HCT116 (cell line): Measurements from ENCODE around the gene NAV3. TPM values are rescaled to one million over a fixed set of nuclear protein-coding genes. Genes with fewer than 3 reads are reported as not detected.

ENCODE experiments used
- ATAC-seq: fragments of 200-7000 bp; cut with Tn5 transposase; 2 replicates; pipeline ENCODE4 v1.9.1; 2020; ENCODE audit warnings: mild to moderate bottlenecking, moderate library complexity
- BruUV-seq: library from RNA; stranded (reverse); fragments of 400-500 nt; replicated peaks from 2 replicates; lab custom pipeline; 2021; lab: Mats Ljungman, UMichigan
- CTCF ChIA-PET: fragments of 300-600 bp; sonication (Branson Sonifier 250); formaldehyde crosslinking; loops from one replicate; lab custom pipeline; 2021; ENCODE audit warnings: antibody characterized with exemption; lab: Charles Lee
- POLR2A ChIA-PET: fragments of 300-600, 350-600 bp; sonication (Branson Sonifier 250); formaldehyde crosslinking; loops from one replicate; lab custom pipeline; 2021; ENCODE audit warnings: antibody characterized with exemption; lab: Charles Lee
- RAD21 ChIA-PET, 2 experiments: fragments of 300-600 bp; sonication (Branson Sonifier 250); formaldehyde crosslinking; loops; one replicate each; lab custom pipeline; 2023; ENCODE audit warnings: low total read pairs in 2 of 2; ENCODE audit not compliant: uncharacterized antibody in 2 of 2, unreplicated experiment in 2 of 2, low non-redundant PET in 1 of 2; lab: Charles Lee
- DNase-seq: peaks from one replicate; pipeline ENCODE4 v3.0.0-alpha.2; 2010; ENCODE audit warnings: low read depth, low spot score
- H2AFZ ChIP-seq: fragments of 200-600 bp; shearing (Covaris generic), sonication (generic); 2 replicates; pipeline ENCODE4 v1.6.1; 2017; ENCODE audit warnings: low read depth, mixed run types, mixed read lengths, antibody characterized with exemption, low read length; ENCODE audit not compliant: poor library complexity, severe bottlenecking
- H3K27ac ChIP-seq: 2 replicates; pipeline ENCODE4 v1.5.1; 2012; ENCODE audit warnings: low read depth, low read length
- H3K27me3 ChIP-seq: fragments of 200-600 bp; sonication (generic); 2 replicates; pipeline ENCODE4 v1.6.1; 2016; ENCODE audit warnings: mixed run types, low read length, mixed read lengths; ENCODE audit not compliant: insufficient read depth
- H3K36me3 ChIP-seq, 2 experiments: fragments of 200-500 bp in 1 of 2; fragments of 200-600 bp in 1 of 2; sonication (Bioruptor generic) in 1 of 2; sonication (generic) in 1 of 2; 2 replicates each; pipeline versions ENCODE4 v1.5.1 to v1.6.1; 2014 to 2016; ENCODE audit warnings: low read length in 2 of 2, inconsistent platforms in 1 of 2, mixed read lengths in 1 of 2, mixed run types in 1 of 2; ENCODE audit not compliant: insufficient read depth in 2 of 2, control insufficient read depth in 1 of 2
- H3K4me1 ChIP-seq, 2 experiments: fragments of 200-600 bp in 1 of 2; sonication (generic) in 1 of 2; 2 replicates each; pipeline versions ENCODE4 v1.5.1 to v1.6.1; 2012 to 2017; ENCODE audit warnings: low read length in 2 of 2, inconsistent platforms in 1 of 2, mild to moderate bottlenecking in 1 of 2, mixed read lengths in 1 of 2, mixed run types in 1 of 2, moderate library complexity in 1 of 2; ENCODE audit not compliant: insufficient read depth in 2 of 2, control insufficient read depth in 1 of 2
- H3K4me2 ChIP-seq: fragments of 200-600 bp; sonication (generic); 2 replicates; pipeline ENCODE4 v1.6.1; 2017; ENCODE audit warnings: mixed run types, low read length, mixed read lengths
- H3K4me3 ChIP-seq, 2 experiments: fragments of 200-600 bp in 1 of 2; sonication (generic) in 1 of 2; replicated peaks in 1 of 2; 2 replicates each; pipeline ENCODE4 v1.5.1; 2011 to 2016; ENCODE audit warnings: low read length in 2 of 2, control low read depth in 1 of 2, low read depth in 1 of 2, mild to moderate bottlenecking in 1 of 2, mixed read lengths in 1 of 2, mixed run types in 1 of 2
- H3K79me2 ChIP-seq: fragments of 200-600 bp; sonication (generic); 2 replicates; pipeline ENCODE4 v1.6.1; 2017; ENCODE audit warnings: mild to moderate bottlenecking, mixed run types, low read length, moderate library complexity, mixed read lengths; ENCODE audit not compliant: insufficient read depth
- H3K9ac ChIP-seq: fragments of 200-600 bp; sonication (generic); 2 replicates; pipeline ENCODE4 v1.6.1; 2016; ENCODE audit warnings: low read length, mixed read lengths
- H3K9me2 ChIP-seq: fragments of 200-600 bp; sonication (generic), shearing (Covaris generic); 2 replicates; pipeline ENCODE4 v1.6.1; 2017; ENCODE audit warnings: mixed run types, mild to moderate bottlenecking, moderate library complexity; ENCODE audit not compliant: insufficient read depth
- H3K9me3 ChIP-seq, 2 experiments: fragments of 200-500 bp in 1 of 2; fragments of 200-600 bp in 1 of 2; sonication (Bioruptor generic) in 1 of 2; sonication (generic) in 1 of 2; 2 replicates each; pipeline ENCODE4 v1.6.1; 2014 to 2017; ENCODE audit warnings: low read length in 2 of 2, mixed read lengths in 2 of 2, inconsistent platforms in 1 of 2, low read depth in 1 of 2, mild to moderate bottlenecking in 1 of 2, mixed run types in 1 of 2, moderate library complexity in 1 of 2; ENCODE audit not compliant: control insufficient read depth in 1 of 2, insufficient read depth in 1 of 2
- H4K20me1 ChIP-seq: fragments of 200-600 bp; sonication (generic), shearing (Covaris generic); 2 replicates; pipeline ENCODE4 v1.6.1; 2017; ENCODE audit warnings: mixed run types, mild to moderate bottlenecking, moderate library complexity; ENCODE audit not compliant: insufficient read depth
- CBX3 ChIP-seq: IDR thresholded peaks from 2 replicates; pipeline ENCODE4 v1.6.1; 2012; ENCODE audit warnings: low read depth
- CEBPB ChIP-seq: IDR thresholded peaks from 2 replicates; pipeline ENCODE4 v1.6.1; 2012; ENCODE audit warnings: low read depth
- EGR1 ChIP-seq: IDR thresholded peaks from 2 replicates; pipeline ENCODE4 v1.6.1; 2012; ENCODE audit warnings: low read depth
- ELF1 ChIP-seq: IDR thresholded peaks from 2 replicates; pipeline ENCODE4 v1.6.1; 2012; ENCODE audit warnings: low read depth, borderline replicate concordance
- EZH2 ChIP-seq: fragments of 200-600 bp; sonication (generic); IDR thresholded peaks from 2 replicates; pipeline ENCODE4 v1.6.1; 2017; ENCODE audit warnings: antibody characterized with exemption, mixed run types
- FOSL1 ChIP-seq: IDR thresholded peaks from 2 replicates; pipeline ENCODE4 v1.6.1; 2012; ENCODE audit warnings: low read depth
- JUND ChIP-seq: IDR thresholded peaks from 2 replicates; pipeline ENCODE4 v1.6.1; 2012
- POLR2A ChIP-seq: IDR thresholded peaks from 2 replicates; pipeline ENCODE4 v1.7.0; 2011; ENCODE audit warnings: borderline replicate concordance; ENCODE audit not compliant: insufficient read depth, insufficient read length; ENCODE audit errors: extremely low read depth
- POLR2AphosphoS5 ChIP-seq: IDR thresholded peaks from 2 replicates; pipeline ENCODE4 v1.6.1; 2011; ENCODE audit warnings: mild to moderate bottlenecking, low read depth, low read length, moderate library complexity
- RAD21 ChIP-seq: IDR thresholded peaks from 2 replicates; pipeline ENCODE4 v1.6.1; 2012; ENCODE audit warnings: low read depth, mild to moderate bottlenecking
- SIN3A ChIP-seq: IDR thresholded peaks from 2 replicates; pipeline ENCODE4 v1.6.1; 2012; ENCODE audit warnings: low read depth
- SP1 ChIP-seq: IDR thresholded peaks from 2 replicates; pipeline ENCODE4 v1.6.1; 2012; ENCODE audit warnings: low read depth
- SRF ChIP-seq: IDR thresholded peaks from 2 replicates; pipeline ENCODE4 v1.6.1; 2012; ENCODE audit warnings: low read depth
- TCF7L2 ChIP-seq: IDR thresholded peaks from 2 replicates; pipeline ENCODE4 v1.7.0; 2011; ENCODE audit warnings: borderline replicate concordance, inconsistent platforms; ENCODE audit not compliant: insufficient read depth, insufficient read length; ENCODE audit errors: extremely low read depth
- YY1 ChIP-seq: IDR thresholded peaks from 2 replicates; pipeline ENCODE4 v1.6.1; 2011; ENCODE audit warnings: low read length, low read depth, moderate library complexity, mild to moderate bottlenecking; ENCODE audit not compliant: insufficient replicate concordance; ENCODE audit errors: extremely low read depth
- ZFX ChIP-seq: fragments of 450-650 bp; IDR thresholded peaks from 2 replicates; pipeline ENCODE4 v1.6.1; 2017
- ZNF274 ChIP-seq: fragments of 200-500 bp; sonication (Bioruptor generic); IDR thresholded peaks from 2 replicates; pipeline ENCODE4 v1.6.1; 2014; ENCODE audit warnings: mild to moderate bottlenecking, low read depth, low read length, inconsistent platforms
- intact Hi-C: fragments of 100-400 bp; cut with micrococcal nuclease; formaldehyde crosslinking; loops from 2 replicates; pipeline ENCODE4 v1.10.0; 2022
- total RNA-seq: library from RNA; stranded (reverse); gene quantifications from one replicate; pipeline ENCODE4 v1.2.1, GENCODE V29; 2021; ENCODE audit not compliant: unreplicated experiment
- TF ChIP-seq, protein P1 (sequence below): IDR thresholded peaks from 2 replicates; pipeline ENCODE4 v1.6.1; 2012
- TF ChIP-seq, protein P2 (sequence below), 3 experiments: fragments of 200-600 bp in 1 of 3; sonication (generic) in 1 of 3; IDR thresholded peaks in 2 of 3; conservative IDR thresholded peaks in 1 of 3; 2 replicates each; pipeline ENCODE4 v1.5.1; 2012 to 2017; ENCODE audit warnings: low read depth in 2 of 3, low read length in 2 of 3, antibody characterized with exemption in 1 of 3, borderline replicate concordance in 1 of 3, control low read depth in 1 of 3, mild to moderate bottlenecking in 1 of 3, mixed read lengths in 1 of 3, mixed run types in 1 of 3, moderate library complexity in 1 of 3; ENCODE audit not compliant: insufficient read depth in 1 of 3
- TF ChIP-seq, protein P3 (sequence below): IDR thresholded peaks from 2 replicates; pipeline ENCODE4 v1.6.1; 2011; ENCODE audit warnings: mild to moderate bottlenecking, low read length, moderate library complexity; ENCODE audit not compliant: insufficient replicate concordance; ENCODE audit errors: extremely low read depth
- TF ChIP-seq, protein P4 (sequence below): IDR thresholded peaks from 2 replicates; pipeline ENCODE4 v1.6.1; 2012

Gene NAV3
- total RNA-seq, 1 experiment from 2014 or later: 7.8 TPM

DNA sequence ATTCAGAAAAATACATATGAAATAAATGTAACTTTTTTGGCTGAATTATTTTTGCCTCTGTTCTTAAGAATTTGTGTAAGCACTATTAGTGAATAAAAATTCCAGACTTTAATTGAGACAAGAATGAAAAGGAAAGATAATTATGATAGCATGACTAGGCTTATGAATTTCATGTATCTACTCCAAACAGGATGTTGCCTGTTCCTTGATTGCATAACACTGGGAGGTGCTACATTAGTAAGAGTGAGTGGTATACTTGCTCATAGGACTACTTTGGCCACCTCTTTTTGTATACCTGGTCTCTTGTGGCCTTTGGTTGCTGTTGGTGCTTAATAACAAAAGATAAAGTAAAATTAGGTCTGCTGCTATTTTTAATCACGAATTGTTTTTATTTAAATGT, 112.8 kb downstream of the NAV3 start:
- no peak overlapping the region; the same call in 1 of the 2 replicates for H3K27ac ChIP-seq
- H3K79me2 ChIP-seq: no peaks in the 10 kb centered on the region; the same call in 1 of the 2 replicates
- POLR2A ChIA-PET: no interaction called here
- peak overlapping the region; percentile 42 for H3K4me2 ChIP-seq
- peak; percentile 43 for DNase-seq
- BruUV-seq: no TSS peak
- TF ChIP-seq, protein P1, sequence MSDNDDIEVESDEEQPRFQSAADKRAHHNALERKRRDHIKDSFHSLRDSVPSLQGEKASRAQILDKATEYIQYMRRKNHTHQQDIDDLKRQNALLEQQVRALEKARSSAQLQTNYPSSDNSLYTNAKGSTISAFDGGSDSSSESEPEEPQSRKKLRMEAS: peak; percentile 55
- TF ChIP-seq EGR1 (no peak), ZNF274 (no peak), FOSL1 (peak; percentile 54), CEBPB (peak; percentile 98), ELF1 (peak; percentile 25; the same call in 1 of the 2 replicates), RAD21 (no peak), YY1 (no peak), SP1 (peak; percentile 66), EZH2 (no peak), TCF7L2 (no peak), POLR2A (no peak), POLR2AphosphoS5 (0 out of 2 replicates have a peak, but pooled peaks have one; percentile 25), SRF (no peak), JUND (peak; percentile 57; the same call in 1 of the 2 replicates), ZFX (no peak), CBX3 (peak; percentile 88), SIN3A (peak; percentile 56; the same call in 1 of the 2 replicates)
- TF ChIP-seq, protein P2, sequence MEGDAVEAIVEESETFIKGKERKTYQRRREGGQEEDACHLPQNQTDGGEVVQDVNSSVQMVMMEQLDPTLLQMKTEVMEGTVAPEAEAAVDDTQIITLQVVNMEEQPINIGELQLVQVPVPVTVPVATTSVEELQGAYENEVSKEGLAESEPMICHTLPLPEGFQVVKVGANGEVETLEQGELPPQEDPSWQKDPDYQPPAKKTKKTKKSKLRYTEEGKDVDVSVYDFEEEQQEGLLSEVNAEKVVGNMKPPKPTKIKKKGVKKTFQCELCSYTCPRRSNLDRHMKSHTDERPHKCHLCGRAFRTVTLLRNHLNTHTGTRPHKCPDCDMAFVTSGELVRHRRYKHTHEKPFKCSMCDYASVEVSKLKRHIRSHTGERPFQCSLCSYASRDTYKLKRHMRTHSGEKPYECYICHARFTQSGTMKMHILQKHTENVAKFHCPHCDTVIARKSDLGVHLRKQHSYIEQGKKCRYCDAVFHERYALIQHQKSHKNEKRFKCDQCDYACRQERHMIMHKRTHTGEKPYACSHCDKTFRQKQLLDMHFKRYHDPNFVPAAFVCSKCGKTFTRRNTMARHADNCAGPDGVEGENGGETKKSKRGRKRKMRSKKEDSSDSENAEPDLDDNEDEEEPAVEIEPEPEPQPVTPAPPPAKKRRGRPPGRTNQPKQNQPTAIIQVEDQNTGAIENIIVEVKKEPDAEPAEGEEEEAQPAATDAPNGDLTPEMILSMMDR (IDR thresholded peaks at IDR 0.05 in 2 of 3, conservative IDR thresholded peaks at IDR 0.05 in 1 of 3; ENCODE audit: borderline replicate concordance in 1 of 3, insufficient read depth in 1 of 3, low read depth in 2 of 3, low read length in 2 of 3): no peak
- TF ChIP-seq, protein P3, sequence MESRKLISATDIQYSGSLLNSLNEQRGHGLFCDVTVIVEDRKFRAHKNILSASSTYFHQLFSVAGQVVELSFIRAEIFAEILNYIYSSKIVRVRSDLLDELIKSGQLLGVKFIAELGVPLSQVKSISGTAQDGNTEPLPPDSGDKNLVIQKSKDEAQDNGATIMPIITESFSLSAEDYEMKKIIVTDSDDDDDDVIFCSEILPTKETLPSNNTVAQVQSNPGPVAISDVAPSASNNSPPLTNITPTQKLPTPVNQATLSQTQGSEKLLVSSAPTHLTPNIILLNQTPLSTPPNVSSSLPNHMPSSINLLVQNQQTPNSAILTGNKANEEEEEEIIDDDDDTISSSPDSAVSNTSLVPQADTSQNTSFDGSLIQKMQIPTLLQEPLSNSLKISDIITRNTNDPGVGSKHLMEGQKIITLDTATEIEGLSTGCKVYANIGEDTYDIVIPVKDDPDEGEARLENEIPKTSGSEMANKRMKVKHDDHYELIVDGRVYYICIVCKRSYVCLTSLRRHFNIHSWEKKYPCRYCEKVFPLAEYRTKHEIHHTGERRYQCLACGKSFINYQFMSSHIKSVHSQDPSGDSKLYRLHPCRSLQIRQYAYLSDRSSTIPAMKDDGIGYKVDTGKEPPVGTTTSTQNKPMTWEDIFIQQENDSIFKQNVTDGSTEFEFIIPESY: no peak
- TF ChIP-seq, protein P4, sequence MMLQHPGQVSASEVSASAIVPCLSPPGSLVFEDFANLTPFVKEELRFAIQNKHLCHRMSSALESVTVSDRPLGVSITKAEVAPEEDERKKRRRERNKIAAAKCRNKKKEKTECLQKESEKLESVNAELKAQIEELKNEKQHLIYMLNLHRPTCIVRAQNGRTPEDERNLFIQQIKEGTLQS: peak; percentile 34; the same call in 1 of the 2 replicates
- peaks cover 47 to 85% of the 10 kb centered on the region in 2 experiments for H3K4me1 ChIP-seq
- H3K4me3 ChIP-seq: no peak overlapping the region
- peak overlapping the region; percentile 16 for H2AFZ ChIP-seq
- ATAC-seq: 0 out of 2 replicates have a peak, but pooled peaks have one; percentile 43
- H3K9me3 ChIP-seq: no peaks in the 10 kb centered on the region
- RAD21 ChIA-PET: no interaction called here
- intact Hi-C loops: no loop called here
- H3K27me3 ChIP-seq: no peaks in the 10 kb centered on the region
- H3K36me3 ChIP-seq: no peaks in the 10 kb centered on the region
- H3K9ac ChIP-seq: peak overlapping the region; percentile 6; the same call in 1 of the 2 replicates
- H3K9me2 ChIP-seq: no peaks in the 10 kb centered on the region
- CTCF ChIA-PET: interaction anchor here (1.8 kb wide), 1 partner anchor 18 kb away, joined by 8 read pairs; no protein-coding TSS in a partner anchor
- no peaks in the 10 kb centered on the region for H4K20me1 ChIP-seq
